K562 (cell line): ENCODE measurements around the gene HK1. TPM values are rescaled to one million over a fixed set of nuclear protein-coding genes. Genes with fewer than 3 reads are reported as not detected.

Experiments used
- ARID4B ChIP-seq: sonication (generic); formaldehyde crosslinking; IDR thresholded peaks from 2 replicates; pipeline ENCODE4 v1.8.0; 2022; ENCODE audit warnings: mild to moderate bottlenecking, missing genetic modification reagents
- ASH1L ChIP-seq: fragments of 450-650 bp; IDR thresholded peaks from 2 replicates; pipeline ENCODE4 v1.6.1; 2018; ENCODE audit warnings: borderline replicate concordance, mild to moderate bottlenecking, low read depth; ENCODE audit not compliant: partially characterized antibody
- CREB1 ChIP-seq, 2 experiments: sonication (generic) in 1 of 2; formaldehyde crosslinking in 1 of 2; IDR thresholded peaks; 2 replicates each; pipeline versions ENCODE4 v1.6.1 to v1.8.0; 2012 to 2022; ENCODE audit warnings: inconsistent platforms in 1 of 2, mild to moderate bottlenecking in 1 of 2, missing genetic modification reagents in 1 of 2, moderate library complexity in 1 of 2
- CREBBP ChIP-seq: IDR thresholded peaks from one replicate; pipeline ENCODE4 v1.6.1; 2012; ENCODE audit warnings: low read depth, mild to moderate bottlenecking, control low read depth, inconsistent platforms, low read length
- CTCF ChIP-seq, 3 experiments: IDR thresholded peaks in 2 of 3; conservative IDR thresholded peaks in 1 of 3; 2 replicates each; pipeline ENCODE4 v1.5.1; 2011 to 2012; ENCODE audit warnings: low read length in 3 of 3, mild to moderate bottlenecking in 3 of 3, control low read depth in 2 of 3, improper control_type of control experiment in 1 of 3, inconsistent platforms in 1 of 3, low read depth in 1 of 3, mixed read lengths in 1 of 3, moderate library complexity in 1 of 3; ENCODE audit not compliant: insufficient read depth in 2 of 3
- GTF2A2 ChIP-seq: IDR thresholded peaks from 2 replicates; pipeline ENCODE4 v1.6.1; 2016; ENCODE audit warnings: mild to moderate bottlenecking, missing genetic modification characterization, missing compliant biosample characterization
- MEF2D ChIP-seq: conservative IDR thresholded peaks from 2 replicates; pipeline ENCODE4 v1.6.1; 2016; ENCODE audit warnings: low read depth, missing genetic modification characterization, missing compliant biosample characterization
- NCOA6 ChIP-seq: fragments of 450-650 bp; IDR thresholded peaks from 2 replicates; pipeline ENCODE4 v1.6.1; 2017; ENCODE audit warnings: mild to moderate bottlenecking
- NFE2L1 ChIP-seq: fragments of 450-650 bp; IDR thresholded peaks from 2 replicates; pipeline ENCODE4 v1.6.1; 2016; ENCODE audit warnings: missing genetic modification characterization, low read depth, mild to moderate bottlenecking, missing compliant biosample characterization, moderate library complexity, borderline replicate concordance
- SAFB2 ChIP-seq: fragments of 200-400 bp; formaldehyde crosslinking; IDR thresholded peaks from 2 replicates; pipeline ENCODE4 v1.6.1; 2018; ENCODE audit warnings: borderline replicate concordance, low read length, low read depth, moderate library complexity; ENCODE audit not compliant: severe bottlenecking
- SP2 ChIP-seq: IDR thresholded peaks from 2 replicates; pipeline ENCODE4 v1.6.1; 2011; ENCODE audit warnings: mild to moderate bottlenecking, low read depth, low read length, moderate library complexity; ENCODE audit not compliant: poor library complexity, severe bottlenecking; ENCODE audit errors: extremely low read depth
- ZNF174 ChIP-seq: fragments of 250-450 bp; sonication (Bioruptor Pico); IDR thresholded peaks from 2 replicates; pipeline ENCODE4 v1.4.0; 2020; ENCODE audit warnings: mild to moderate bottlenecking
- ZNF347 ChIP-seq: fragments of 450-650 bp; formaldehyde crosslinking; IDR thresholded peaks from 2 replicates; pipeline ENCODE4 v1.4.0; 2020; ENCODE audit warnings: low read depth, mild to moderate bottlenecking, moderate library complexity
- ZNF740 ChIP-seq, 3 experiments: fragments of 200-800 bp in 1 of 3; sonication (Bioruptor generic) in 1 of 3; sonication (generic) in 1 of 3; formaldehyde crosslinking in 1 of 3; IDR thresholded peaks; 2 replicates each; pipeline versions ENCODE4 v1.6.1 to v1.8.0; 2016 to 2022; ENCODE audit warnings: mild to moderate bottlenecking in 2 of 3, missing compliant biosample characterization in 2 of 3, missing genetic modification characterization in 2 of 3, missing genetic modification reagents in 1 of 3
- polyA plus RNA-seq, 8 experiments: library from polyadenylated mRNA; depleted of rRNA in 4 of 8; stranded (reverse) in 5 of 8; unstranded in 3 of 8; fragments of >200 nt; fragmentation: Nextera tagmentation in 2 of 8; fragmentation: Illumina TruSeq in 1 of 8; extraction: Ambion mirVana in 2 of 8; extraction: Trizol in 1 of 8; gene quantifications; 2 replicates each; pipeline versions ENCODE4 v1.2.1 to v1.2.3, GENCODE V29; 2011 to 2014; ENCODE audit warnings: inconsistent platforms in 1 of 8, missing spikeins in 1 of 8
- total RNA-seq, 7 experiments: library from RNA; depleted of rRNA in 6 of 7; stranded (reverse); fragments of >200 nt in 6 of 7; fragmentation: Illumina TruSeq in 2 of 7; extraction: Trizol in 2 of 7; gene quantifications; 2 replicates each; pipeline versions ENCODE4 v1.2.1 to v1.2.3, GENCODE V29; 2011 to 2021; ENCODE audit warnings: low replicate concordance in 1 of 7
- TF ChIP-seq, protein P1 (sequence below): sonication (generic); formaldehyde crosslinking; IDR thresholded peaks from 2 replicates; pipeline ENCODE4 v1.8.0; 2022; ENCODE audit warnings: missing genetic modification reagents, mild to moderate bottlenecking, borderline replicate concordance

The HK1 gene
- total and polyA plus RNA-seq, 9 of the 15 experiments (the other 6 are each of a cell fraction or from before 2014, with no cell fraction given), result 29.2 to 444 (median 193) TPM

DNA sequence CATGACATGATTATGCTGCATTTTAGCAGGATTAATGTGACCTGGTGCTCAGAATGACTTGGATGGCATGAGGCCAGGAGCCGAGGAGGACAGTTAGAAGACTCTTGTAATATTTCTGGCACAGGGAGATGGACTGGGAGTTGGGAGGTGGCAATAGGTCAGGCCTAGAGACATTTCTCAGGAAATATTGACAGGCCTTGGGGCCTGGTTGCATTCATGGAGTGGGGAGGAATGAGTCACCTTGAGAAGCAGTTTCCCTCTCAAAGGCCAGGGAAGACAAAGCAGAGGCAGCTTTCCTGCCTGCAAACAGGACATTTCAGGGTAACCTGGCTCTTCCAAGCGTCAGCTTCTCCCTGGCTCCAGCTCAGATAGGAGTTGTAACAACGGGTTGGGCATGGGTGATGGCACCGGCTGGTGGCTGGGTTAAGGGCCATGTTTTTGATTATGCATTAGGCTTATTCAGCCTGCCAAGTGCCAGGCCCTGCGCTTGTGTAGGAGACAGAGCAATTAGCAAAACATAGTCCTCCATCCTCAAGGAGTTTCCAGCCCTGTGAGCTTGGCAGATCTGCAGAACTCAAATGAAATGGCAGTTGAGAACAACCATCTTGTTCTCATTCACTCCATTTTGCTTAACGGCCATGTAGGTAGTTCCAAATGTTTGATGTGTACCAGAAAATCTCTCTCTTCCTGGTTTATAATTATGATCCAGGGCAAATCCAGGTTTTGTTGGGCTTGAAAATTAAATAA, 38.2 kb downstream of the HK1 start (continued):
- TF ChIP-seq ZNF740 (CRISPR knock-in tag; IDR thresholded peaks at IDR 0.05) (no peak), ZNF740 (tag; IDR thresholded peaks at IDR 0.05) (peak in 1 of 2 experiments; percentile 2; a peak in 1 of 4 replicates), NFE2L1 (no peak), MEF2D (tag) (no peak), CREB1 (IDR thresholded peaks at IDR 0.05) (no peak), CREB1 (CRISPR knock-in tag; IDR thresholded peaks at IDR 0.05) (no peak), ZNF347 (CRISPR knock-in tag) (no peak), ARID4B (CRISPR knock-in tag) (no peak; the same call in none of the 2 replicates), CREBBP (no peak), ASH1L (no peak), GTF2A2 (tag) (peak; percentile 70), SP2 (no peak), SAFB2 (no peak), ZNF174 (CRISPR knock-in tag) (no peak), NCOA6 (no peak), CTCF (IDR thresholded peaks at IDR 0.05 in 2 of 3, conservative IDR thresholded peaks at IDR 0.05 in 1 of 3; ENCODE audit: insufficient read depth in 2 of 3, low read depth in 1 of 3, low read length in 3 of 3) (no peak)
- TF ChIP-seq, protein P1, sequence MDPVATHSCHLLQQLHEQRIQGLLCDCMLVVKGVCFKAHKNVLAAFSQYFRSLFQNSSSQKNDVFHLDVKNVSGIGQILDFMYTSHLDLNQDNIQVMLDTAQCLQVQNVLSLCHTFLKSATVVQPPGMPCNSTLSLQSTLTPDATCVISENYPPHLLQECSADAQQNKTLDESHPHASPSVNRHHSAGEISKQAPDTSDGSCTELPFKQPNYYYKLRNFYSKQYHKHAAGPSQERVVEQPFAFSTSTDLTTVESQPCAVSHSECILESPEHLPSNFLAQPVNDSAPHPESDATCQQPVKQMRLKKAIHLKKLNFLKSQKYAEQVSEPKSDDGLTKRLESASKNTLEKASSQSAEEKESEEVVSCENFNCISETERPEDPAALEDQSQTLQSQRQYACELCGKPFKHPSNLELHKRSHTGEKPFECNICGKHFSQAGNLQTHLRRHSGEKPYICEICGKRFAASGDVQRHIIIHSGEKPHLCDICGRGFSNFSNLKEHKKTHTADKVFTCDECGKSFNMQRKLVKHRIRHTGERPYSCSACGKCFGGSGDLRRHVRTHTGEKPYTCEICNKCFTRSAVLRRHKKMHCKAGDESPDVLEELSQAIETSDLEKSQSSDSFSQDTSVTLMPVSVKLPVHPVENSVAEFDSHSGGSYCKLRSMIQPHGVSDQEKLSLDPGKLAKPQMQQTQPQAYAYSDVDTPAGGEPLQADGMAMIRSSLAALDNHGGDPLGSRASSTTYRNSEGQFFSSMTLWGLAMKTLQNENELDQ (CRISPR knock-in tag), result 0 out of 2 replicates have a peak, but pooled peaks have one; percentile 57
